CD4-positive, alpha-beta T cell treated with Interleukin-6 for 4 hours (primary cell): ENCODE measurements around the gene AK4.
"Not testable (repeated sequence)": the region's sequence is repeated elsewhere in the genome, so short reads cannot be mapped to it uniquely, and the experiment has no call there.

Experiments
- DNase-seq: peaks from one replicate; pipeline ENCODE4 v3.0.0-alpha.2; 2020; ENCODE audit warnings: mixed read lengths

Gene AK4

GRCh38 chr1:65150583-65151263 is 2.7 kb downstream of the AK4 start:
- no peak for DNase-seq

- DNase-seq, result no peak
Measured at GRCh38 chr1:65151641-65152040, 3.6 kb downstream of the AK4 start.

- no peak for DNase-seq
Measured at GRCh38 chr1:65153635-65154034, 5.6 kb downstream of the AK4 start.

- DNase-seq, result no peak
Measured at GRCh38 chr1:65156910-65157545, 9.0 kb downstream of the AK4 start.

GRCh38 chr1:65157546-65157941 is 9.5 kb downstream of the AK4 start:
- no peak for DNase-seq

- DNase-seq, result not testable (repeated sequence)
Measured at GRCh38 chr1:65159291-65159688, 11.3 kb downstream of the AK4 start.

- DNase-seq, result no peak
Measured at GRCh38 chr1:65159801-65160523, 12.0 kb downstream of the AK4 start.

- no peak for DNase-seq
Measured at GRCh38 chr1:65163201-65163805, 15.3 kb downstream of the AK4 start.

GRCh38 chr1:65164101-65164500 is 16.1 kb downstream of the AK4 start:
- not testable (repeated sequence) for DNase-seq

GRCh38 chr1:65164633-65165032 is 16.6 kb downstream of the AK4 start:
- DNase-seq, result no peak

GRCh38 chr1:65165269-65165993 is 17.4 kb downstream of the AK4 start:
- no peak for DNase-seq

GRCh38 chr1:65166572-65167305 is 18.7 kb downstream of the AK4 start:
- no peak for DNase-seq

- DNase-seq, result no peak
Measured at GRCh38 chr1:65167586-65168242, 19.7 kb downstream of the AK4 start.

GRCh38 chr1:65168867-65169266 is 20.9 kb downstream of the AK4 start:
- no peak for DNase-seq

GRCh38 chr1:65170511-65171142 is 22.6 kb downstream of the AK4 start:
- no peak for DNase-seq

- DNase-seq, result no peak
Measured at GRCh38 chr1:65172936-65173690, 25.1 kb downstream of the AK4 start.

- no peak for DNase-seq
Measured at GRCh38 chr1:65174585-65174984, 26.6 kb downstream of the AK4 start.

- no peak for DNase-seq
Measured at GRCh38 chr1:65175171-65176055, 27.4 kb downstream of the AK4 start.

GRCh38 chr1:65176056-65176450 is 28.1 kb downstream of the AK4 start:
- no peak for DNase-seq
